OCI-LY3 (cell line): ENCODE results near the gene VMP1.

ENCODE experiments used
- EZH2phosphoT487 ChIP-seq: fragments of 200-600 bp; shearing (Covaris generic); IDR thresholded peaks from 2 replicates; pipeline ENCODE4 v1.6.1; 2018; ENCODE audit warnings: antibody characterized with exemption, mixed run types, low read depth
- TF ChIP-seq, protein P1 (sequence below): fragments of 200-600, 300-600 bp; sonication (generic); IDR thresholded peaks from 2 replicates; pipeline ENCODE4 v1.5.1; 2014; ENCODE audit warnings: antibody characterized with exemption, low read length, low read depth

DNA sequence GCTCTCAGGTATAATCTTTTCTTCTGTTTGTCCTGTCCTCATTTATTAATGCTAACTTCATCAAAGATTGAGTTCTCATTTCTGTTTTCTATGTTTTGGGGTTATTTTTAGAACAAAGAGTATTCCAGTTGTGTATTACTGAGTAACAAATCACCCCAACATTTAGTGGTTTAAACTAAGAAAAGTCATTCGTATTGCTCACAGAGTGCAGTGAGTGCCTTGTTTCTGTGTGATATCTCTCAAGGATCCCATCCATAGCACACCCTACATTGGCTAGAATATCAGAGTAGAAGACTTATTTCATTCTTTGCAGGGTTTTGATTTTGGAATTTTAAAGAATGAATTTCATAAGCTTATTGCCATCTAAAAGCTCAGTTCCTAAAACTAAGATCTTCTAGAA is 72.1 kb downstream of the VMP1 start:
- TF ChIP-seq, protein P1, sequence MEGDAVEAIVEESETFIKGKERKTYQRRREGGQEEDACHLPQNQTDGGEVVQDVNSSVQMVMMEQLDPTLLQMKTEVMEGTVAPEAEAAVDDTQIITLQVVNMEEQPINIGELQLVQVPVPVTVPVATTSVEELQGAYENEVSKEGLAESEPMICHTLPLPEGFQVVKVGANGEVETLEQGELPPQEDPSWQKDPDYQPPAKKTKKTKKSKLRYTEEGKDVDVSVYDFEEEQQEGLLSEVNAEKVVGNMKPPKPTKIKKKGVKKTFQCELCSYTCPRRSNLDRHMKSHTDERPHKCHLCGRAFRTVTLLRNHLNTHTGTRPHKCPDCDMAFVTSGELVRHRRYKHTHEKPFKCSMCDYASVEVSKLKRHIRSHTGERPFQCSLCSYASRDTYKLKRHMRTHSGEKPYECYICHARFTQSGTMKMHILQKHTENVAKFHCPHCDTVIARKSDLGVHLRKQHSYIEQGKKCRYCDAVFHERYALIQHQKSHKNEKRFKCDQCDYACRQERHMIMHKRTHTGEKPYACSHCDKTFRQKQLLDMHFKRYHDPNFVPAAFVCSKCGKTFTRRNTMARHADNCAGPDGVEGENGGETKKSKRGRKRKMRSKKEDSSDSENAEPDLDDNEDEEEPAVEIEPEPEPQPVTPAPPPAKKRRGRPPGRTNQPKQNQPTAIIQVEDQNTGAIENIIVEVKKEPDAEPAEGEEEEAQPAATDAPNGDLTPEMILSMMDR, result no peak
- TF ChIP-seq EZH2phosphoT487, result no peak
